ENCODE measurements around the gene SDK1. TPM values are rescaled to one million over a fixed set of nuclear protein-coding genes. Genes with fewer than 3 reads are reported as not detected.

The SDK1 gene
- total and polyA plus RNA-seq, 2 experiments from 2014 or later: 4.1 to 16.5 TPM

- no peak overlapping the region for H3K27ac ChIP-seq
- no peaks in the 10 kb centered on the region for H3K9me3 ChIP-seq (ENCODE audit: low read depth)
- TF ChIP-seq, protein P1, sequence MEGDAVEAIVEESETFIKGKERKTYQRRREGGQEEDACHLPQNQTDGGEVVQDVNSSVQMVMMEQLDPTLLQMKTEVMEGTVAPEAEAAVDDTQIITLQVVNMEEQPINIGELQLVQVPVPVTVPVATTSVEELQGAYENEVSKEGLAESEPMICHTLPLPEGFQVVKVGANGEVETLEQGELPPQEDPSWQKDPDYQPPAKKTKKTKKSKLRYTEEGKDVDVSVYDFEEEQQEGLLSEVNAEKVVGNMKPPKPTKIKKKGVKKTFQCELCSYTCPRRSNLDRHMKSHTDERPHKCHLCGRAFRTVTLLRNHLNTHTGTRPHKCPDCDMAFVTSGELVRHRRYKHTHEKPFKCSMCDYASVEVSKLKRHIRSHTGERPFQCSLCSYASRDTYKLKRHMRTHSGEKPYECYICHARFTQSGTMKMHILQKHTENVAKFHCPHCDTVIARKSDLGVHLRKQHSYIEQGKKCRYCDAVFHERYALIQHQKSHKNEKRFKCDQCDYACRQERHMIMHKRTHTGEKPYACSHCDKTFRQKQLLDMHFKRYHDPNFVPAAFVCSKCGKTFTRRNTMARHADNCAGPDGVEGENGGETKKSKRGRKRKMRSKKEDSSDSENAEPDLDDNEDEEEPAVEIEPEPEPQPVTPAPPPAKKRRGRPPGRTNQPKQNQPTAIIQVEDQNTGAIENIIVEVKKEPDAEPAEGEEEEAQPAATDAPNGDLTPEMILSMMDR (IDR thresholded peaks at IDR 0.05; ENCODE audit: low read depth, low read length): no peak
- no peaks in the 10 kb centered on the region for H3K4me1 ChIP-seq (ENCODE audit: low read depth)
- DNase-seq (ENCODE audit: low read depth in 1 of 2, low spot score in 1 of 2): no peak
- H3K27me3 ChIP-seq: no peaks in the 10 kb centered on the region
- H3K4me3 ChIP-seq: no peak overlapping the region
- H3K36me3 ChIP-seq: no peaks in the 10 kb centered on the region
Observed at GRCh38 chr7:4014346-4015050, 713.4 kb downstream of the SDK1 start.

GRCh38 chr7:4015371-4015770 lies 714.3 kb downstream of the SDK1 start:
- Histone ChIP-seq H3K27ac (no peak overlapping the region), H3K36me3 (no peaks in the 10 kb centered on the region), H3K27me3 (no peaks in the 10 kb centered on the region), H3K4me3 (no peak overlapping the region), H3K9me3 (ENCODE audit: low read depth) (no peaks in the 10 kb centered on the region), H3K4me1 (ENCODE audit: low read depth) (no peaks in the 10 kb centered on the region)
- no peak for DNase-seq (ENCODE audit: low read depth in 1 of 2, low spot score in 1 of 2)
- TF ChIP-seq, protein P1 (IDR thresholded peaks at IDR 0.05; ENCODE audit: low read depth, low read length): no peak

DNA sequence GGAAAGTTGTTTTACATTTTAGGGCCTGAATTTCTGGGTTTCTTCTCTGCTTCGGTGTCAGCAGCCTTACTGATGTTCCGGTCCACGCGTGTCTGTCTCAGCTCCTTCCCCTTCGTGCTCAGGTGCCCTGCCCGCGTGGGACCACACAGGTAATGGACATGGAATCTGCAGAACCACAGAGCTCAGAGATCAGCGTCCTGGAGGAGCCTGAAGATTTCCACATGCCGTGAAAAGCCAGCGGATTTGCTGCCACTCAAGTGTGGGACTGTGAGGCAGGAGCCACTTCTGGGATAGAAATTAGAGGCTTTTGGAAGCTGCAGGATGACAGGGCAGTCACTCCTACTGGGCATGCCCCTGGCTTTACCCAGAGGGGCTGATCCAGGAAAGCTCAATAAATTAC lies 714.9 kb downstream of the SDK1 start:
- H3K4me3 ChIP-seq: no peak overlapping the region
- no peaks in the 10 kb centered on the region for H3K4me1 ChIP-seq (ENCODE audit: low read depth)
- TF ChIP-seq, protein P1 (IDR thresholded peaks at IDR 0.05; ENCODE audit: low read depth, low read length): no peak
- no peaks in the 10 kb centered on the region for H3K27me3 ChIP-seq
- no peak for DNase-seq (ENCODE audit: low read depth in 1 of 2, low spot score in 1 of 2)
- H3K36me3 ChIP-seq: no peaks in the 10 kb centered on the region
- no peak overlapping the region for H3K27ac ChIP-seq
- no peaks in the 10 kb centered on the region for H3K9me3 ChIP-seq (ENCODE audit: low read depth)

DNA sequence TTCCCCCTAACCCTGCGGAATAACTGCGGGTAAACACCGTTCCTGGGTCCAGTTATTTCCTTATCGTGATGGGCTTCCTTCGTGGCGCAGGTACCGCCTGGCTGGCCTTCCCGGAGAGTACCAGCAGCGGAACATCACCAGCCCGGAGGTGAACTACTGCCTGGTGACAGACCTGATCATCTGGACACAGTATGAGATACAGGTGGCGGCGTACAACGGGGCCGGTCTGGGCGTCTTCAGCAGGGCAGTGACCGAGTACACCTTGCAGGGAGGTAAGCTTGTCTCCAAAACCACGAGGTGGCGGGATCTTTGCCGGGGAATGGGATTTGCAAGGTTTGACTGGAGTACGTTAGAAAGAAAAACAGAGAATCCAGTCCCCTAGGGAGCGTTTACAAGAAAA lies 716.0 kb downstream of the SDK1 start:
- H3K27me3 ChIP-seq: no peaks in the 10 kb centered on the region
- TF ChIP-seq, protein P1 (IDR thresholded peaks at IDR 0.05; ENCODE audit: low read depth, low read length): no peak
- H3K27ac ChIP-seq: no peak overlapping the region
- no peaks in the 10 kb centered on the region for H3K4me1 ChIP-seq (ENCODE audit: low read depth)
- no peak for DNase-seq (ENCODE audit: low read depth in 1 of 2, low spot score in 1 of 2)
- H3K9me3 ChIP-seq (ENCODE audit: low read depth): no peaks in the 10 kb centered on the region
- no peak overlapping the region for H3K4me3 ChIP-seq
- H3K36me3 ChIP-seq: no peaks in the 10 kb centered on the region

- Histone ChIP-seq H3K36me3 (no peaks in the 10 kb centered on the region), H3K4me1 (ENCODE audit: low read depth) (no peaks in the 10 kb centered on the region), H3K4me3 (no peak overlapping the region), H3K27me3 (no peaks in the 10 kb centered on the region), H3K27ac (no peak overlapping the region), H3K9me3 (ENCODE audit: low read depth) (no peaks in the 10 kb centered on the region)
- DNase-seq (ENCODE audit: low read depth in 1 of 2, low spot score in 1 of 2): no peak
- TF ChIP-seq, protein P1 (IDR thresholded peaks at IDR 0.05; ENCODE audit: low read depth, low read length): no peak
Observed at GRCh38 chr7:4017785-4018184, 716.7 kb downstream of the SDK1 start.
